Lung (tissue), 12 donors: Measurements from ENCODE around the gene RBM5. TPM values are rescaled to one million over a fixed set of nuclear protein-coding genes. Genes with fewer than 3 reads are reported as not detected.

Source experiments
- ATAC-seq: fragments of 200-7000 bp; cut with Tn5 transposase; one replicate; pipeline ENCODE4 v1.9.1; 2020; ENCODE audit warnings: moderate number of reproducible peaks; ENCODE audit not compliant: insufficient read depth, low FRiP score
- DNase-seq, 3 donors: peaks; one replicate each; pipeline ENCODE4 v3.0.0-alpha.2; 2013 to 2017
- H3K27ac ChIP-seq, 2 donors: one replicate each; pipeline ENCODE4 v1.5.1; 2013; ENCODE audit warnings: mild to moderate bottlenecking in 2 of 2, moderate library complexity in 2 of 2, control low read depth in 1 of 2, inconsistent platforms in 1 of 2, low read depth in 1 of 2, low read length in 1 of 2
- H3K27me3 ChIP-seq, 3 donors: one replicate each; pipeline ENCODE4 v1.5.1; 2013; ENCODE audit warnings: low read length in 2 of 3; ENCODE audit not compliant: control insufficient read depth in 3 of 3, insufficient read depth in 3 of 3
- H3K36me3 ChIP-seq, 4 donors: one replicate each; pipeline ENCODE4 v1.5.1; 2013; ENCODE audit warnings: low read length in 4 of 4, mild to moderate bottlenecking in 1 of 4, moderate library complexity in 1 of 4; ENCODE audit not compliant: control insufficient read depth in 4 of 4, insufficient read depth in 4 of 4
- H3K4me1 ChIP-seq, 5 donors: one replicate each; pipeline ENCODE4 v1.5.1; 2013; ENCODE audit warnings: low read length in 5 of 5, mild to moderate bottlenecking in 2 of 5, moderate library complexity in 1 of 5; ENCODE audit not compliant: control insufficient read depth in 5 of 5, insufficient read depth in 5 of 5
- H3K4me3 ChIP-seq: one replicate; pipeline ENCODE4 v1.5.1; 2013; ENCODE audit warnings: mild to moderate bottlenecking, control low read depth, moderate library complexity
- H3K9ac ChIP-seq, 2 donors: one replicate each; pipeline ENCODE4 v1.5.1; 2013; ENCODE audit warnings: low read length in 2 of 2, control low read depth in 1 of 2; ENCODE audit not compliant: insufficient read depth in 1 of 2
- H3K9me3 ChIP-seq, 4 donors: one replicate each; pipeline ENCODE4 v1.5.1; 2013; ENCODE audit warnings: low read length in 3 of 4, mild to moderate bottlenecking in 1 of 4, moderate library complexity in 1 of 4; ENCODE audit not compliant: control insufficient read depth in 4 of 4, insufficient read depth in 3 of 4
- CTCF ChIP-seq: IDR thresholded peaks from 2 replicates; pipeline ENCODE4 v1.5.1; 2012; ENCODE audit warnings: mild to moderate bottlenecking; ENCODE audit errors: control extremely low read depth, extremely low read depth
- WGBS, 2 donors: extraction: QIAGEN DNeasy Blood & Tissue Kit; methylation state at CpG; one replicate each; pipeline ENCODE4 v1.1.7; 2013; 5-methylcytosine and 5-hydroxymethylcytosine counted together
- polyA plus RNA-seq, 2 donors: library from polyadenylated mRNA; stranded (reverse); fragments of 200-250 nt; gene quantifications; one replicate each; pipeline ENCODE4 v1.2.1, GENCODE V29; 2013
- total RNA-seq, 2 donors: library from RNA; depleted of rRNA in 1 of 2; stranded (reverse); fragments of >200 nt in 1 of 2; gene quantifications; one replicate each; pipeline ENCODE4 v1.2.1, GENCODE V29; 2014 to 2021
- donor health status: control.
- donor health status: control.
- donor health status: Bipolar disorder and iron deficiency.
- donor health status: healthy.
- donor health status: DM: yes; HTN: yes; CAD: no.

The RBM5 gene
- total and polyA plus RNA-seq, 4 donors: 71.4 to 380 (median 94.6) TPM

- ATAC-seq: no peak
- peaks cover 0 to 38% (median 13%) of the 10 kb centered on the region in 5 donors for H3K4me1 ChIP-seq
- 93 to 97% methylated on average over 7 of the region's 7 CpGs for WGBS, 2 donors
Measured at GRCh38 chr3:50147016-50147415, 58.3 kb downstream of the RBM5 start.

GRCh38 chr3:50147447-50147846, 58.7 kb downstream of the RBM5 start:
- peaks cover 0 to 38% (median 13%) of the 10 kb centered on the region in 5 donors for H3K4me1 ChIP-seq
- no peak for DNase-seq
- WGBS, 2 donors: 91 to 97% methylated on average over 2 of the region's 2 CpGs
- no peak overlapping the region for H3K4me3 ChIP-seq
- H3K27me3 ChIP-seq: no peaks in the 10 kb centered on the region
- H3K27ac ChIP-seq: no peak overlapping the region
- no peak for TF ChIP-seq CTCF
- no peak for ATAC-seq
- H3K9me3 ChIP-seq: no peaks in the 10 kb centered on the region
- H3K9ac ChIP-seq: no peak overlapping the region
- no peaks in the 10 kb centered on the region for H3K36me3 ChIP-seq

More at GRCh38 chr3:50147016-50147415, 58.3 kb downstream of the RBM5 start:
- Histone ChIP-seq H3K27me3 (no peaks in the 10 kb centered on the region), H3K27ac (no peak overlapping the region), H3K9me3 (no peaks in the 10 kb centered on the region), H3K4me3 (no peak overlapping the region), H3K36me3 (no peaks in the 10 kb centered on the region), H3K9ac (no peak overlapping the region)
- no peak for TF ChIP-seq CTCF
- DNase-seq: no peak

GRCh38 chr3:50147861-50148260, 59.1 kb downstream of the RBM5 start:
- DNase-seq (peak; percentile 74 to 85 (median 79)), ATAC-seq (no peak)
- Histone ChIP-seq H3K27ac (no peak overlapping the region), H3K36me3 (no peaks in the 10 kb centered on the region), H3K9ac (no peak overlapping the region), H3K4me3 (no peak overlapping the region), H3K27me3 (no peaks in the 10 kb centered on the region), H3K4me1 (peaks cover 0 to 38% (median 13%) of the 10 kb centered on the region in 5 donors), H3K9me3 (no peaks in the 10 kb centered on the region)
- no peak for TF ChIP-seq CTCF
- WGBS, 2 donors: 73 to 77% methylated on average over 6 of the region's 6 CpGs

GRCh38 chr3:50150404-50150750, 61.7 kb downstream of the RBM5 start:
- Histone ChIP-seq H3K4me1 (peaks cover 0 to 47% (median 13%) of the 10 kb centered on the region in 5 donors), H3K27me3 (no peaks in the 10 kb centered on the region), H3K27ac (no peak overlapping the region), H3K9me3 (no peaks in the 10 kb centered on the region), H3K4me3 (no peak overlapping the region), H3K36me3 (no peaks in the 10 kb centered on the region), H3K9ac (no peak overlapping the region)
- DNase-seq (no peak), ATAC-seq (no peak)
- WGBS, 2 donors: 91 to 93% methylated on average over 1 of the region's 1 CpG
- TF ChIP-seq CTCF: no peak
